Activated CD8-positive, alpha-beta T cell treated with anti-CD3 and anti-CD28 coated beads for 36 hours (primary cell): Measurements from ENCODE around the gene PLXNA1. TPM values are rescaled to one million over a fixed set of nuclear protein-coding genes. Genes with fewer than 3 reads are reported as not detected.

Experiments
- ATAC-seq: fragments of 200-7000 bp; cut with Tn5 transposase; one replicate; pipeline ENCODE4 v1.10.0; 2021; ENCODE audit warnings: mild to moderate bottlenecking, moderate library complexity
- CTCF ChIA-PET: fragments of 350-600 bp; sonication (Branson Sonifier 250); formaldehyde crosslinking; loops from one replicate; lab custom pipeline; 2021; ENCODE audit warnings: antibody characterized with exemption; lab: Charles Lee
- POLR2A ChIA-PET: fragments of 350-600 bp; sonication (Branson Sonifier 250); formaldehyde crosslinking; loops from one replicate; lab custom pipeline; 2021; ENCODE audit warnings: antibody characterized with exemption; lab: Charles Lee
- DNase-seq: peaks from one replicate; pipeline ENCODE4 v3.0.0-alpha.2; 2020
- H3K27ac Mint-ChIP-seq: one replicate; pipeline ENCODE4 v1.8.0; 2021; ENCODE audit warnings: mild to moderate bottlenecking, mixed read lengths
- H3K27me3 Mint-ChIP-seq: one replicate; pipeline ENCODE4 v1.8.0; 2021; ENCODE audit warnings: mixed read lengths
- H3K36me3 Mint-ChIP-seq: one replicate; pipeline ENCODE4 v1.8.0; 2021; ENCODE audit warnings: low read depth, mixed read lengths
- H3K4me1 Mint-ChIP-seq: one replicate; pipeline ENCODE4 v1.8.0; 2021; ENCODE audit warnings: low read depth, mixed read lengths
- H3K4me3 Mint-ChIP-seq: one replicate; pipeline ENCODE4 v1.8.0; 2021; ENCODE audit warnings: mild to moderate bottlenecking, moderate library complexity, mixed read lengths
- H3K9me3 Mint-ChIP-seq: one replicate; pipeline ENCODE4 v1.8.0; 2021; ENCODE audit warnings: mixed read lengths
- CTCF ChIP-seq: fragments of 200-600 bp; IDR thresholded peaks from one replicate; pipeline ENCODE4 v1.8.0; 2022; ENCODE audit warnings: antibody characterized with exemption, mild to moderate bottlenecking
- intact Hi-C: fragments of 100-400 bp; cut with micrococcal nuclease; formaldehyde crosslinking; loops from one replicate; pipeline ENCODE4 v1.10.0; 2022
- total RNA-seq, 2 experiments: library from RNA; stranded (reverse); gene quantifications; one replicate each; pipeline ENCODE4 v1.2.3, GENCODE V29; 2021

Gene PLXNA1
- total RNA-seq, 2 experiments from 2014 or later = 5.1 to 6.6 TPM

- H3K27me3 Mint-ChIP-seq = peaks cover 3% of the 10 kb centered on the region
- no peak for ATAC-seq
Observed at GRCh38 chr3:126967386-126967785, 15.5 kb upstream of the PLXNA1 start.

GRCh38 chr3:126968391-126969390, 14.2 kb upstream of the PLXNA1 start:
- Mint-ChIP-seq H3K36me3 (no peaks in the 10 kb centered on the region), H3K27ac (no peak overlapping the region), H3K27me3 (peaks cover 3% of the 10 kb centered on the region), H3K9me3 (no peaks in the 10 kb centered on the region), H3K4me3 (no peak overlapping the region), H3K4me1 (no peaks in the 10 kb centered on the region)
- DNase-seq = no peak
- CTCF ChIA-PET = interaction anchor here (0.9 to 1.5 kb wide), 2 partner anchors 15 to 576 kb away, joined by 3 to 5 read pairs; partner anchors contain the start of gene PLXNA1
- POLR2A ChIA-PET = no interaction called here
- TF ChIP-seq CTCF = no peak
- intact Hi-C loops = no loop called here
- ATAC-seq = no peak

More at GRCh38 chr3:126967386-126967785, 15.5 kb upstream of the PLXNA1 start:
- no peaks in the 10 kb centered on the region for H3K4me1 Mint-ChIP-seq
- no peaks in the 10 kb centered on the region for H3K9me3 Mint-ChIP-seq
- no peak overlapping the region for H3K4me3 Mint-ChIP-seq
- no peak for TF ChIP-seq CTCF
- POLR2A ChIA-PET = no interaction called here
- intact Hi-C loops = no loop called here
- H3K36me3 Mint-ChIP-seq = no peaks in the 10 kb centered on the region
- no peak overlapping the region for H3K27ac Mint-ChIP-seq
- CTCF ChIA-PET = no interaction called here
- DNase-seq = no peak

- no peak for DNase-seq
- intact Hi-C loops = no loop called here
- Mint-ChIP-seq H3K27me3 (peaks cover 5% of the 10 kb centered on the region), H3K4me1 (no peaks in the 10 kb centered on the region), H3K27ac (no peak overlapping the region), H3K4me3 (no peak overlapping the region), H3K36me3 (no peaks in the 10 kb centered on the region), H3K9me3 (peaks cover 3% of the 10 kb centered on the region)
- no peak for TF ChIP-seq CTCF
- ChIA-PET POLR2A (no interaction called here), CTCF (interaction anchor here (0.9 to 1.5 kb wide), 3 partner anchors 12 to 575 kb away, joined by 3 to 5 read pairs (median 3); partner anchors contain the start of gene PLXNA1)
- ATAC-seq = no peak
Observed at GRCh38 chr3:126969586-126969985, 13.3 kb upstream of the PLXNA1 start.

- ATAC-seq (no peak), DNase-seq (no peak)
- CTCF ChIA-PET = interaction anchor here (0.9 to 1.5 kb wide), 2 partner anchors 11 to 13 kb away, joined by 3 to 5 read pairs; partner anchors contain the start of gene PLXNA1
- no peak for TF ChIP-seq CTCF
- H3K27ac Mint-ChIP-seq = no peak overlapping the region
- POLR2A ChIA-PET = no interaction called here
- no peaks in the 10 kb centered on the region for H3K4me1 Mint-ChIP-seq
- peaks cover 1% of the 10 kb centered on the region for H3K36me3 Mint-ChIP-seq
- intact Hi-C loops = no loop called here
- no peak overlapping the region for H3K4me3 Mint-ChIP-seq
- H3K27me3 Mint-ChIP-seq = peaks cover 10% of the 10 kb centered on the region
- peaks cover 9% of the 10 kb centered on the region for H3K9me3 Mint-ChIP-seq
Observed at GRCh38 chr3:126970101-126970500, 12.8 kb upstream of the PLXNA1 start.

GRCh38 chr3:126970921-126971320, 12.0 kb upstream of the PLXNA1 start:
- no peak for TF ChIP-seq CTCF
- H3K36me3 Mint-ChIP-seq = peaks cover 3% of the 10 kb centered on the region
- H3K4me1 Mint-ChIP-seq = no peaks in the 10 kb centered on the region
- no peak overlapping the region for H3K27ac Mint-ChIP-seq
- intact Hi-C loops = no loop called here
- ChIA-PET CTCF (no interaction called here), POLR2A (interaction anchor here (1.1 kb wide), 1 partner anchor 14 kb away, joined by 4 read pairs; no protein-coding TSS in a partner anchor)
- ATAC-seq (no peak), DNase-seq (no peak)
- H3K4me3 Mint-ChIP-seq = no peak overlapping the region
- peaks cover 10% of the 10 kb centered on the region for H3K27me3 Mint-ChIP-seq
- H3K9me3 Mint-ChIP-seq = peaks cover 11% of the 10 kb centered on the region
